Kidney (tissue), 14 donors: ENCODE measurements around the gene SLC2A9. TPM values are rescaled to one million over a fixed set of nuclear protein-coding genes. Genes with fewer than 3 reads are reported as not detected.

Experiments
- DNase-seq, 5 donors: peaks; one replicate each; pipeline ENCODE4 v3.0.0-alpha.2; 2013 to 2020
- FAIRE-seq: peaks from 2 replicates; lab custom pipeline; 2012; peaks lifted over from hg19 to GRCh38; lab: Jason Lieb, UNC
- H3K27ac ChIP-seq, 2 donors: one replicate each; pipeline ENCODE4 v1.7.0; 2013; ENCODE audit warnings: low read depth in 2 of 2, low read length in 2 of 2, inconsistent platforms in 1 of 2
- H3K27me3 ChIP-seq: one replicate; pipeline ENCODE4 v1.7.1; 2013; ENCODE audit warnings: low read length, inconsistent platforms; ENCODE audit not compliant: control insufficient read depth, insufficient read depth
- H3K36me3 ChIP-seq, 3 donors: one replicate each; pipeline versions ENCODE4 v1.7.0 to v1.7.1; 2013; ENCODE audit warnings: low read length in 3 of 3, control low read depth in 1 of 3, inconsistent platforms in 1 of 3; ENCODE audit not compliant: insufficient read depth in 3 of 3, control insufficient read depth in 2 of 3
- H3K4me1 ChIP-seq, 3 donors: one replicate each; pipeline versions ENCODE4 v1.7.0 to v1.7.1; 2013; ENCODE audit warnings: low read length in 3 of 3, inconsistent platforms in 1 of 3, low read depth in 1 of 3; ENCODE audit not compliant: control insufficient read depth in 2 of 3, insufficient read depth in 2 of 3
- H3K4me3 ChIP-seq, 3 donors: one replicate each; pipeline versions ENCODE4 v1.7.0 to v1.8.1; 2013; ENCODE audit warnings: low read length in 3 of 3, control low read depth in 1 of 3, inconsistent platforms in 1 of 3
- H3K9ac ChIP-seq, 3 donors: one replicate each; pipeline versions ENCODE4 v1.7.0 to v1.7.1; 2013; ENCODE audit warnings: low read length in 3 of 3, control low read depth in 1 of 3, inconsistent platforms in 1 of 3
- H3K9me3 ChIP-seq, 3 donors: one replicate each; pipeline versions ENCODE4 v1.7.0 to v1.7.1; 2013; ENCODE audit warnings: low read length in 3 of 3, control low read depth in 1 of 3, inconsistent platforms in 1 of 3; ENCODE audit not compliant: control insufficient read depth in 2 of 3, insufficient read depth in 1 of 3
- CTCF ChIP-seq: IDR thresholded peaks from 3 replicates; pipeline ENCODE4 v1.5.1; 2012; ENCODE audit warnings: mild to moderate bottlenecking, moderate library complexity, borderline replicate concordance; ENCODE audit not compliant: insufficient read depth; ENCODE audit errors: extremely low read depth
- intact Hi-C: fragments of 100-400 bp; cut with DNase I; formaldehyde crosslinking; loops from one replicate; pipeline ENCODE4 v1.11.1; 2022
- polyA plus RNA-seq: library from polyadenylated mRNA; stranded (reverse); fragments of 350-450 nt; fragmentation: Illumina TruSeq; extraction: RNeasy Lipid Tissue Mini Kit (QIAGEN cat#74804); gene quantifications from one replicate; pipeline ENCODE4 v1.2.3, GENCODE V29; 2014; ENCODE audit warnings: low read depth, low replicate concordance; ENCODE audit not compliant: insufficient read depth
- total RNA-seq: library from RNA; stranded (reverse); fragmentation: NEBNext Ultra II Directional; extraction: Animal tissue kit (Norgen Biotek cat#: 25700); gene quantifications from one replicate; pipeline ENCODE4 v1.2.1, GENCODE V29; 2021
- donor health status: control.
- donor health status: control.
- donor health status: control.
- donor health status: control.
- donor health status: control.
- donor health status: DM: yes; HTN: yes; CAD: no.
- donor health status: Normal renal cell carcinoma (clear cell type).

The SLC2A9 gene
- total and polyA plus RNA-seq, 2 donors from 2014 or later, result 41.5 to 47.6 TPM

GRCh38 chr4:10005632-10006031, 15.7 kb downstream of the SLC2A9 start:
- FAIRE-seq, result no peak
- H3K4me3 ChIP-seq, result no peak overlapping the region
- DNase-seq, result no peak
- no peaks in the 10 kb centered on the region for H3K9me3 ChIP-seq
- peaks cover 3 to 49% (median 25%) of the 10 kb centered on the region in 3 donors for H3K4me1 ChIP-seq
- H3K9ac ChIP-seq, result no peak overlapping the region
- H3K27ac ChIP-seq, result peak overlapping the region; percentile 51 to 85
- peaks cover 0 to 26% (median 3%) of the 10 kb centered on the region in 3 donors for H3K36me3 ChIP-seq
- H3K27me3 ChIP-seq, result no peaks in the 10 kb centered on the region
- no peak for TF ChIP-seq CTCF
- intact Hi-C loops, result no loop called here

DNA sequence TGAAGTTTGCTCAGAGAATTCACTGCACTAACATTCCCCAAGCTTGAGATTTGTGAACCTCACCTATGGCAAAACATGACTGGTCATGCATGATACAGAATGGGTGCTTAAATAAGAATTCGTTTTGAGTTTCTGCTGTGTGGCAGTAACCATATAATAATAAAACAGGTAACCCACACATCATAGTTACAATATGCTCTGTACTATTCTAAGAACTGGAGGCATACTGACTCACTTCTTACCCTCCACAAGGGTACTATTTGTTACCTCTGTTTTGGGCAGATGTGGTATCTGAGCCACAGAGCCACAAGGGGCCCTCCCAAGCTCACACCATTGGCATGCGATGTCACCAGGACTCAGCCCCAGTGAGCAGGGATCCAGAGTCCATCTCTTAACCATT, 17.6 kb downstream of the SLC2A9 start:
- no peaks in the 10 kb centered on the region for H3K9me3 ChIP-seq
- H3K4me1 ChIP-seq, result peaks cover 3 to 48% (median 25%) of the 10 kb centered on the region in 3 donors
- intact Hi-C loops, result no loop called here
- TF ChIP-seq CTCF, result no peak
- H3K9ac ChIP-seq, result no peak overlapping the region
- DNase-seq (no peak), FAIRE-seq (no peak)
- no peaks in the 10 kb centered on the region for H3K27me3 ChIP-seq
- no peak overlapping the region for H3K4me3 ChIP-seq
- H3K36me3 ChIP-seq, result peaks cover 0 to 16% (median 3%) of the 10 kb centered on the region in 3 donors
- no peak overlapping the region for H3K27ac ChIP-seq

DNA sequence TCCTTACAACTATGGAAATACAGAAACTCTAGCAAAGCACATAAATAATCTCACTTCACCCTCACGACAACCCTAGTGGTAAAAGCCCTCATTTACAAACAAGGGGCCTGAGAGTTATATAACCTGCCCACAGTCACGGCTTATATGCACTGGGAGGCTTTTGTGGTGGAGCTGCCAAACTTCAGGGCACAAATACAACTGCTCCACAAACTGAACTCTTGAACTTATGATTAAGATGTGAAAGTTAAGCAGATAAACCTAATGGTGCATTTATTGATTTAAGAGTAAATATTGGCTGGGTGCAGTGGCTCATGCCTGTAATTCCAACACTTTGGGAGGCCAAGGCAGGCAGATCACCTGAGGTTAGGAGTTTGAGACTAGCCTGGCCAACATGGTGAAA, 19.0 kb downstream of the SLC2A9 start:
- intact Hi-C loops, result no loop called here
- H3K4me3 ChIP-seq, result no peak overlapping the region
- no peaks in the 10 kb centered on the region for H3K27me3 ChIP-seq
- no peak for FAIRE-seq
- peaks cover 0 to 16% (median 3%) of the 10 kb centered on the region in 3 donors for H3K36me3 ChIP-seq
- DNase-seq, result no peak
- TF ChIP-seq CTCF, result no peak
- no peak overlapping the region for H3K9ac ChIP-seq
- no peak overlapping the region for H3K27ac ChIP-seq
- H3K9me3 ChIP-seq, result no peaks in the 10 kb centered on the region
- H3K4me1 ChIP-seq, result peaks cover 3 to 40% (median 22%) of the 10 kb centered on the region in 3 donors

DNA sequence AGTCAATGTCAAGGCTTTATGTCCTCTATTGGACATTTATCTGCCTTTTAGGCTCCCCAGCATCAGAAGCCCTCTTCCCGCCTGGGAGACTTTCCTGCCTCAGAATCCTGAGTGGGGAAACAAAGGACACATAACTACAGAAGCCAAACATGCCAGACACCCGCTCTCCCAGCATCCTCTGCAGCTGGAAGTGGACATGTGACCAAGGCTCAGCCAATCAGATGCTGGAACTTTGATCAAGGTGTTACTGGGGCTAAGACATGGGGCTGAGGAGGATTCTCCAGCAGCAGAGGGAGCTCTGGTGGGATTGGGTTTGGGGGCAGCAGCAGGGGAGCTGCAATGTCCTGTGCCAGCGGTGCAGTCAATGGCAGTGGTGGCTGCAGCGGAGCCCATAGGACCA, 19.5 kb downstream of the SLC2A9 start:
- H3K36me3 ChIP-seq, result peaks cover 0 to 16% (median 3%) of the 10 kb centered on the region in 3 donors
- intact Hi-C loops, result no loop called here
- no peaks in the 10 kb centered on the region for H3K27me3 ChIP-seq
- H3K9me3 ChIP-seq, result no peaks in the 10 kb centered on the region
- TF ChIP-seq CTCF, result no peak
- no peak overlapping the region for H3K4me3 ChIP-seq
- no peak overlapping the region for H3K9ac ChIP-seq
- DNase-seq, result no peak
- no peak for FAIRE-seq
- H3K27ac ChIP-seq, result no peak overlapping the region
- H3K4me1 ChIP-seq, result peaks cover 3 to 39% (median 16%) of the 10 kb centered on the region in 3 donors
